Trophoblast cell (in vitro differentiated cells and primary cell): ENCODE data around the gene CNKSR3.

Experiments
- DNase-seq, 2 donors: peaks; one replicate each; pipeline ENCODE4 v3.0.0-alpha.2; 2016
- H2AFZ ChIP-seq: 2 replicates; pipeline ENCODE4 v1.6.1; 2013; ENCODE audit warnings: low read length, moderate library complexity, mild to moderate bottlenecking; ENCODE audit not compliant: insufficient read depth, poor library complexity
- H2AK5ac ChIP-seq: 2 replicates; pipeline ENCODE4 v1.6.1; 2013; ENCODE audit warnings: mild to moderate bottlenecking, low read length
- H2BK120ac ChIP-seq: 2 replicates; pipeline ENCODE4 v1.6.1; 2013; ENCODE audit warnings: low read length, mild to moderate bottlenecking, moderate library complexity; ENCODE audit not compliant: insufficient read depth, poor library complexity
- H2BK12ac ChIP-seq: 2 replicates; pipeline ENCODE4 v1.6.1; 2013; ENCODE audit warnings: mild to moderate bottlenecking, low read length, moderate library complexity
- H2BK5ac ChIP-seq: 2 replicates; pipeline ENCODE4 v1.6.1; 2013; ENCODE audit warnings: low read length, low read depth, moderate library complexity, mild to moderate bottlenecking; ENCODE audit not compliant: poor library complexity
- H3K14ac ChIP-seq: 2 replicates; pipeline ENCODE4 v1.6.1; 2013; ENCODE audit warnings: mild to moderate bottlenecking, low read length
- H3K18ac ChIP-seq: 2 replicates; pipeline ENCODE4 v1.6.1; 2013; ENCODE audit warnings: mild to moderate bottlenecking, low read length
- H3K23ac ChIP-seq: 2 replicates; pipeline ENCODE4 v1.6.1; 2013; ENCODE audit warnings: low read length
- H3K27ac ChIP-seq: 2 replicates; pipeline ENCODE4 v1.5.1; 2013; ENCODE audit warnings: low read depth, mild to moderate bottlenecking, inconsistent platforms, low read length, moderate library complexity
- H3K27me3 ChIP-seq: 2 replicates; pipeline ENCODE4 v1.6.1; 2013; ENCODE audit warnings: inconsistent platforms, mild to moderate bottlenecking, low read length, moderate library complexity; ENCODE audit not compliant: insufficient read depth
- H3K36me3 ChIP-seq, 2 experiments: 1 replicate in 1 of 2; 2 replicates in 1 of 2; pipeline ENCODE4 v1.6.1; 2013; ENCODE audit warnings: low read length in 2 of 2, mild to moderate bottlenecking in 2 of 2, moderate library complexity in 1 of 2; ENCODE audit not compliant: insufficient read depth in 2 of 2, control insufficient read depth in 1 of 2
- H3K4ac ChIP-seq: 2 replicates; pipeline ENCODE4 v1.6.1; 2013; ENCODE audit warnings: low read depth, mild to moderate bottlenecking, low read length, moderate library complexity
- H3K4me1 ChIP-seq, 2 experiments: 1 replicate in 1 of 2; 2 replicates in 1 of 2; pipeline ENCODE4 v1.6.1; 2013; ENCODE audit warnings: low read length in 2 of 2, mild to moderate bottlenecking in 2 of 2, moderate library complexity in 1 of 2; ENCODE audit not compliant: insufficient read depth in 2 of 2, control insufficient read depth in 1 of 2
- H3K4me2 ChIP-seq: 2 replicates; pipeline ENCODE4 v1.6.1; 2013; ENCODE audit warnings: inconsistent platforms, mild to moderate bottlenecking, low read length, moderate library complexity
- H3K4me3 ChIP-seq: 2 replicates; pipeline ENCODE4 v1.5.1; 2013; ENCODE audit warnings: mild to moderate bottlenecking, low read depth, low read length, inconsistent platforms
- H3K79me1 ChIP-seq: one replicate; pipeline ENCODE4 v1.6.1; 2013; ENCODE audit warnings: low read length
- H3K79me2 ChIP-seq: 2 replicates; pipeline ENCODE4 v1.6.1; 2013; ENCODE audit warnings: low read length, mild to moderate bottlenecking; ENCODE audit not compliant: control insufficient read depth, insufficient read depth, poor library complexity
- H3K9ac ChIP-seq: 2 replicates; pipeline ENCODE4 v1.6.1; 2013; ENCODE audit warnings: mild to moderate bottlenecking, low read length
- H3K9me3 ChIP-seq: 2 replicates; pipeline ENCODE4 v1.6.1; 2013; ENCODE audit warnings: low read depth, mild to moderate bottlenecking, control low read depth, inconsistent platforms, low read length; ENCODE audit not compliant: insufficient read depth
- H4K12ac ChIP-seq: 2 replicates; pipeline ENCODE4 v1.6.1; 2013; ENCODE audit warnings: low read depth, mild to moderate bottlenecking, low read length, moderate library complexity
- H4K8ac ChIP-seq: 2 replicates; pipeline ENCODE4 v1.6.1; 2013; ENCODE audit warnings: low read depth, mild to moderate bottlenecking, low read length, moderate library complexity
- H4K91ac ChIP-seq: one replicate; pipeline ENCODE4 v1.6.1; 2013; ENCODE audit warnings: low read depth, mild to moderate bottlenecking, low read length, moderate library complexity
- WGBS: extraction: QIAGEN DNeasy Blood & Tissue Kit; methylation state at CpG from one replicate; pipeline ENCODE4 v1.1.7; 2013; ENCODE audit warnings: missing lambda C conversion rate; ENCODE audit not compliant: insufficient read length, insufficient coverage; ENCODE audit errors: extremely low coverage; 5-methylcytosine and 5-hydroxymethylcytosine counted together

The CNKSR3 gene

GRCh38 chr6:154386848-154387717 is 123.4 kb downstream of the CNKSR3 start:
- Histone ChIP-seq H3K27ac (no peak overlapping the region), H3K4me1 (no peaks in the 10 kb centered on the region), H4K91ac (no peak overlapping the region), H3K9me3 (no peaks in the 10 kb centered on the region), H2BK12ac (no peak overlapping the region), H2BK120ac (no peak overlapping the region), H3K14ac (no peak overlapping the region), H3K18ac (no peak overlapping the region), H3K4me3 (no peak overlapping the region), H3K23ac (no peak overlapping the region), H3K4ac (no peak overlapping the region), H3K36me3 (no peaks in the 10 kb centered on the region), H2BK5ac (no peak overlapping the region), H4K12ac (no peak overlapping the region), H3K79me1 (no peaks in the 10 kb centered on the region), H3K9ac (no peak overlapping the region), H3K4me2 (no peak overlapping the region), H2AFZ (no peak overlapping the region), H3K27me3 (no peaks in the 10 kb centered on the region), H2AK5ac (no peak overlapping the region), H4K8ac (no peak overlapping the region), H3K79me2 (no peaks in the 10 kb centered on the region)
- peak in 1 of 2 donors; percentile 67 for DNase-seq
- WGBS = no CpG with 5 or more reads among the region's 5 CpGs

DNA sequence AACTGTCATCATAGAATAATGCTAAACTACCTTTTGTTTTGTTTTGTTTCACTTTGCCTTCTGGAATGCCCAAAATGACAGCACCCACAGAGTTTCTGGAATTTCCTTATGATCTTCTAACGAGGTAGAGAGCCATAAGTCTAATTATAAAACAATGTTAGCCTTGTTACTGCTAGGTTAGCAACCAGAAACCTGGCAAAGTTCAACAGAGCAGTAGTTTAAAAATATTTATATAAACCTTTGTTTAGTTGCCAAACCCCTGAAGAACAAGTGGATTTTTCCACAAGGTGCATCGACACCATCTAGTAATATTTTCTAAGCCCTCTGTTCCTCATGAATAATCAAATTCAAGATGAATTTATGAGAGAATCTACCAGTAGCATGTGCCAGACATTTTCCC is 126.3 kb downstream of the CNKSR3 start:
- Histone ChIP-seq H2BK120ac (no peak overlapping the region), H3K4me3 (no peak overlapping the region)
- WGBS = no CpG with 5 or more reads among the region's 2 CpGs

DNA sequence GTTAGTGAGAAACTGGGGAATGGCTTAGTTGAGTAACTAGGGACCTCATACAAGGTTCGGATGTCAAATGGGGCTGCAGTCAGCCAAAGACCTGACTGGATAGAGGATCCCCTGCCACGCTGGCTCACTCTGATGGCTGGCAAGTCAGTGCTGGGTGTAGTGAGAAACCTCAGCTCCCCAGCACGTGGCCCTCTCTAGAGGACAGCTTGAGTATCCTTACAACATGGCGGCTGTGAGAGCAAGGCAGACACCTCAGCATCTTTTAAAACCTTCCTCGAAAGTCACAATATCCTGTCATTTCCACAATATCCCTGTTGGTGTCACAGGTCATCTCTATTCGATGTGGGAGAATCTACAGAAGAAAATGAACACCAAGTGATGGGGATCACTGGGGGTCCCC is 127.2 kb downstream of the CNKSR3 start:
- no peak overlapping the region for H3K23ac ChIP-seq
- H3K4me3 ChIP-seq = no peak overlapping the region
- no peak overlapping the region for H4K12ac ChIP-seq
- no peaks in the 10 kb centered on the region for H3K79me2 ChIP-seq
- H2AK5ac ChIP-seq = no peak overlapping the region
- H3K4ac ChIP-seq = no peak overlapping the region
- no peak overlapping the region for H3K4me2 ChIP-seq
- no peak overlapping the region for H3K27ac ChIP-seq
- no peak overlapping the region for H2BK120ac ChIP-seq
- H3K27me3 ChIP-seq = no peaks in the 10 kb centered on the region
- H3K4me1 ChIP-seq = no peaks in the 10 kb centered on the region
- no peak overlapping the region for H3K9ac ChIP-seq
- H2BK12ac ChIP-seq = no peak overlapping the region
- H3K9me3 ChIP-seq = no peaks in the 10 kb centered on the region
- no CpG with 5 or more reads among the region's 6 CpGs for WGBS
- H3K36me3 ChIP-seq = no peaks in the 10 kb centered on the region
- no peak overlapping the region for H3K18ac ChIP-seq
- H3K14ac ChIP-seq = no peak overlapping the region
- H4K91ac ChIP-seq = no peak overlapping the region
- no peak overlapping the region for H2AFZ ChIP-seq
- no peak overlapping the region for H4K8ac ChIP-seq
- no peak overlapping the region for H2BK5ac ChIP-seq
- DNase-seq = no peak
- no peaks in the 10 kb centered on the region for H3K79me1 ChIP-seq

More for the DNA sequence above, 126.3 kb downstream of the CNKSR3 start:
- H2BK5ac ChIP-seq = no peak overlapping the region
- no peak overlapping the region for H3K9ac ChIP-seq
- H3K23ac ChIP-seq = no peak overlapping the region
- no peak overlapping the region for H3K18ac ChIP-seq
- no peak overlapping the region for H3K14ac ChIP-seq
- H2AFZ ChIP-seq = no peak overlapping the region
- no peaks in the 10 kb centered on the region for H3K36me3 ChIP-seq
- H4K8ac ChIP-seq = no peak overlapping the region
- no peak for DNase-seq
- no peaks in the 10 kb centered on the region for H3K9me3 ChIP-seq
- no peaks in the 10 kb centered on the region for H3K79me1 ChIP-seq
- H4K91ac ChIP-seq = no peak overlapping the region
- no peaks in the 10 kb centered on the region for H3K27me3 ChIP-seq
- H4K12ac ChIP-seq = no peak overlapping the region
- H3K27ac ChIP-seq = no peak overlapping the region
- no peaks in the 10 kb centered on the region for H3K4me1 ChIP-seq
- no peak overlapping the region for H2AK5ac ChIP-seq
- no peak overlapping the region for H3K4me2 ChIP-seq
- no peak overlapping the region for H2BK12ac ChIP-seq
- H3K4ac ChIP-seq = no peak overlapping the region
- no peaks in the 10 kb centered on the region for H3K79me2 ChIP-seq

DNA sequence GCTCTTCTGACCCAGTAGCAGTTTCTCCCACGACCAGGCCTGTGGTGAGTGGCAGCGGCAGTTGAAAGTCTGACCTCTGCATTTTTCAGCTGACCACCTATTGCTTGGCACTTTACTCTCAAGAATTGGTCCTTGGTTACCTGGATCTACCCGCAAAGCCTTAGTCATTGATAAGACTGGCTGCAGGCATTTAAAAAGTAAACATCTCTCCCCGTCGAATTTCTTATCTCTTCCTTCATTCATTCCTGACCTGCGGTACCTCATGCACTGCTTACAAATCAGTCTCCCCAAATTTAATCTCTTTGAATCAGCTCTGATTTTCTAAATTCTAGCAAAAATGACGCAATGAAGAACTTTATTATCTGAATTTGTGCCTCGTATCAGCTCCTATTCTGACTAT is 127.7 kb downstream of the CNKSR3 start:
- Histone ChIP-seq H3K14ac (no peak overlapping the region), H2BK5ac (no peak overlapping the region), H3K9ac (no peak overlapping the region), H3K79me2 (no peaks in the 10 kb centered on the region), H3K4ac (no peak overlapping the region), H3K27me3 (no peaks in the 10 kb centered on the region), H2BK12ac (no peak overlapping the region), H2AFZ (no peak overlapping the region), H3K18ac (no peak overlapping the region), H2AK5ac (no peak overlapping the region), H3K23ac (no peak overlapping the region), H3K79me1 (no peaks in the 10 kb centered on the region), H4K12ac (no peak overlapping the region), H3K4me1 (no peaks in the 10 kb centered on the region), H3K4me2 (no peak overlapping the region), H3K4me3 (no peak overlapping the region), H4K91ac (no peak overlapping the region), H3K9me3 (no peaks in the 10 kb centered on the region), H3K27ac (no peak overlapping the region), H2BK120ac (no peak overlapping the region), H3K36me3 (no peaks in the 10 kb centered on the region), H4K8ac (no peak overlapping the region)
- WGBS = no CpG with 5 or more reads among the region's 8 CpGs
- no peak for DNase-seq
